ENCODE measurements around the gene GPRASP2.

The GPRASP2 gene

DNA sequence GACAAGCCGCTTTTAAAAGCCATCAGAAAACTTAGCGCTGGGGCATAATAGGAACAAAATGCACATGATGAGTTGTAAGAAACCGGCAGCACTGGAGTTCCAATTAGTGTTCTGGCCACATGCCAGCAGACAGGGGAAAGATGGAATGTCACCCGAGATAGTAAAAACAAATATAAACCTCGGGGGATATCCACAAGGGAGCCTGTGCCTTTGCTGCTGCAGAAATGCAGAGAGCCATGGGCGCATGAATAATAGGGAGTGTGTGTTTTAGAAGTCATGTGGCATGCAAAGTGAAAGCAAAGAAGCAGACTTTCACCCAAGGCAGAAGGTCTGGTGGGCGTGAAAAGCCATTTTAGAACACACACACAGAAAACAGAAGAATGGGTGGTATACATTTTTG lies 27.4 kb downstream of the GPRASP2 start:
- no peaks in the 10 kb centered on the region for H3K9me3 ChIP-seq (ENCODE audit: control insufficient read depth, low read length)
- no peak overlapping the region for H3K4me3 ChIP-seq (ENCODE audit: insufficient read depth, low read depth, low read length, poor library complexity, severe bottlenecking)
- DNase-seq: no peak
- H3K36me3 ChIP-seq (ENCODE audit: control insufficient read depth, insufficient read depth, low read length): no peaks in the 10 kb centered on the region
- no peak overlapping the region for H3K27ac ChIP-seq (ENCODE audit: insufficient read depth, low read length, poor library complexity, severe bottlenecking)
- H3K4me1 ChIP-seq (ENCODE audit: control insufficient read depth, insufficient read depth, low read length, poor library complexity, severe bottlenecking): no peaks in the 10 kb centered on the region
- H3K27me3 ChIP-seq (replicated peaks; ENCODE audit: control insufficient read depth, insufficient read depth, low read length, poor library complexity, severe bottlenecking): no peaks in the 10 kb centered on the region

DNA sequence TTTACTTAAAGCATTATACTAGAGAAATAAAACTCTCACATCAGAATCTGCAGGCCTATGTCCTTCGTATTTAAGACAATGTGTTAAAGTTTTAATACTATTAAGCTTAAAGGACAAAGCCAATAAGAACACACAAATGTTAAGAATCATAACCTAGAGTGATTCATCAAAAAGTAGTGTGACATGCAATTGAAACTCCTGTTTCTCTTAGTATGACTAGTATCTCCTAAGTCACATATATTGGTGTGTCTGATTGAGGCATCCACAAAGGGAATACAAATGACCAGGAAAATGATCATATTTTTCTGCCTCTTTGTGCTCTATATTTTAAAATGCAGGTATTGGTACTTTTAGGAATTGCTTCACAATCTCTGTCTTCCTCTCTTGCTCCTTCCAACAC lies 32.1 kb downstream of the GPRASP2 start:
- no peaks in the 10 kb centered on the region for H3K27me3 ChIP-seq (replicated peaks; ENCODE audit: control insufficient read depth, insufficient read depth, low read length, poor library complexity, severe bottlenecking)
- no peak overlapping the region for H3K27ac ChIP-seq (ENCODE audit: insufficient read depth, low read length, poor library complexity, severe bottlenecking)
- H3K4me1 ChIP-seq (ENCODE audit: control insufficient read depth, insufficient read depth, low read length, poor library complexity, severe bottlenecking): no peaks in the 10 kb centered on the region
- H3K36me3 ChIP-seq (ENCODE audit: control insufficient read depth, insufficient read depth, low read length): no peaks in the 10 kb centered on the region
- DNase-seq: no peak
- H3K9me3 ChIP-seq (ENCODE audit: control insufficient read depth, low read length): no peaks in the 10 kb centered on the region
- H3K4me3 ChIP-seq (ENCODE audit: insufficient read depth, low read depth, low read length, poor library complexity, severe bottlenecking): no peak overlapping the region

DNA sequence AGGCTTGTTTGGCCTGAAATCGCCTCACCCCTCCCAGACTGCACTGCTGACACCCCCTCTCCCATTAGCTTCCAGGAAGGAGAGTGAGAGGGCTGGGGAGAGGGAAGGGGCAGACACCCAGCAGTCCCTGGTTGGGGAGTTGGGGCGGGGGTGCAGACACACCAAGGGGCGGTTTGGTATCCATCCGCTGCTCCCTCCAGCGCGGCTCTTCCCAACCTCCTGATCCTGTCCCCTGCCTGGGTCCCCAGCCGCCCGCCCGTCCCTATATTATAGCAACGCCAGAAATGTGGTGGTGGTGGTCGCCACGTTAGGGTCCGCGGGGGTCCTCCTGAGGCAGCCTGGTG lies 33.2 kb downstream of the GPRASP2 start:
- peak overlapping the region; percentile 46 for H3K4me3 ChIP-seq (ENCODE audit: insufficient read depth, low read depth, low read length, poor library complexity, severe bottlenecking)
- H3K27ac ChIP-seq (ENCODE audit: insufficient read depth, low read length, poor library complexity, severe bottlenecking): no peak overlapping the region
- no peak for DNase-seq
- no peaks in the 10 kb centered on the region for H3K4me1 ChIP-seq (ENCODE audit: control insufficient read depth, insufficient read depth, low read length, poor library complexity, severe bottlenecking)
- H3K27me3 ChIP-seq (replicated peaks; ENCODE audit: control insufficient read depth, insufficient read depth, low read length, poor library complexity, severe bottlenecking): no peaks in the 10 kb centered on the region
- H3K36me3 ChIP-seq (ENCODE audit: control insufficient read depth, insufficient read depth, low read length): no peaks in the 10 kb centered on the region
- no peaks in the 10 kb centered on the region for H3K9me3 ChIP-seq (ENCODE audit: control insufficient read depth, low read length)

DNA sequence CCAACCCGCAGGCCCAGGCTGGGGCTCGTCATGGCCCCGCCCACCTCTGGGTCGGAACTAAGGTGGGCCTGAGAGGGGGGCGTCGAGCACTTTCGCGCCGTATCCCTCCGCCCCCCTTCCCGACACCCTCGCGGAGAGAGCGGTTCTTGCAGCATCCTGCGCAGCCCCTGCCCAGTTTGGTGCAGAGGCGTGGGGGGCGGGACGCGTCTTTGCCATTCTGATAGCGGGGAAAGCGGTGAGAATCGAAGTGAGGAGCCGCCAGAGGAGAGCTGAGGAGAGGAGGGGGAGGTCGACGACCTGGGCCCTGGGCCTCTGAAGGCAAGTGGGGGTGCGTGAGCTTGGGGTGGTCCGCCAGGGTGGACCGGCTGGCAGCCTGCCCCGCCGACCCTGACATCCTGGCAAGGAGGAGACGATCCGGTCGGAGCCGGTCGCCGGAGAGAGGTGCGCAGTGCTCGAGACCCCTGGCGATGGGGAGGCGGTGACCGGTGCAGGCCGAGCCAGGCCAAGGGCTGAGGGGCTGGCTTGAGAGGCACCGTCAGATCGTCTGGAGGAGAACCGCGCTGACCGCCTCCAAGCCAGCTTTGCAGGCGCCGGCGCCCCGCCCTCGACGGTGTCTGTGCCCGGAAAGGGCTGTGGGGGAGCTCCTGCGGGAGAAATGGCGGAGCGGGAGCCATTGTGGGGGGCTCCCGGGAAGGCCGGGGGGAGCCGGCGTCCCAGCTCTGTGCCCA lies 33.8 kb downstream of the GPRASP2 start:
- H3K36me3 ChIP-seq (ENCODE audit: control insufficient read depth, insufficient read depth, low read length): no peaks in the 10 kb centered on the region
- no peak for DNase-seq
- no peak overlapping the region for H3K27ac ChIP-seq (ENCODE audit: insufficient read depth, low read length, poor library complexity, severe bottlenecking)
- H3K27me3 ChIP-seq (replicated peaks; ENCODE audit: control insufficient read depth, insufficient read depth, low read length, poor library complexity, severe bottlenecking): no peaks in the 10 kb centered on the region
- peak overlapping the region; percentile 46 for H3K4me3 ChIP-seq (ENCODE audit: insufficient read depth, low read depth, low read length, poor library complexity, severe bottlenecking)
- H3K4me1 ChIP-seq (ENCODE audit: control insufficient read depth, insufficient read depth, low read length, poor library complexity, severe bottlenecking): no peaks in the 10 kb centered on the region
- no peaks in the 10 kb centered on the region for H3K9me3 ChIP-seq (ENCODE audit: control insufficient read depth, low read length)

DNA sequence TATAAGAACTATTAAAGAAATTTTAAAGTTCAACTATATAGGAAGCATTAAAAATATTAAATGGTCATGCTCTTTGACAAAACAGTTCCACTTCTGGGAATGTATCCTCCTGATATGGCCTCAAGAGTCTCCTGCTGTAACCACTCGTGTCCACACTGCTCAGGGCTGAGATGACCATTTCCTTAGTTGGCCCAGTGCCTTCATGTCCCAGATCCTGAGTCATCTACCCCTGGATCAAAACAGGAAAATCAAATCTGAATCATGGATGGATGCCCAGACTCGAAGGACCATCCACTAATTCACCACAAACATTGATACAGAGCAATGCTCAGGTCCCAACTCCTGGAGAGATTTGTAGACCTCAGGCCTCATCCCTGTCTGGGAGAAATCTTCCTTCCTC lies 53.0 kb downstream of the GPRASP2 start:
- no peaks in the 10 kb centered on the region for H3K9me3 ChIP-seq (ENCODE audit: control insufficient read depth, low read length)
- no peaks in the 10 kb centered on the region for H3K36me3 ChIP-seq (ENCODE audit: control insufficient read depth, insufficient read depth, low read length)

DNA sequence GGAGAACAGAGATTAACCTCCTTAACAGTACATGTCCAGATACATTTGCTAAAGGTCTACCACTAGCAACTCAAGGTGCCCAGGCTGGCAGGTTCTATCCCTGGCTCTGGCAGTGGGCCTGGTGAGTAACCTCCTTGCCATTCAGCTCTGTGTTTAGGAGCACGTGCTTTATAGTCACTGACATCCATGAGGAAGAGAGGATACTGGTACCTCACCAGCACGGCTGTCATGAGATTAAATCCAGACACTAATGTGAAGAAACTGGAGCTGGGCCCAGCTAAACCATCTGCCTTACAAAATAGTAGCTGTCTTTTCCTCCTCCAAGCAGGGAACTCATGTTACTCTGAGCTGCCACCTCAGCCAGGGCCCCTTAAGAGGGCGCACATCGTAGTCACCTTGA lies 53.6 kb downstream of the GPRASP2 start:
- no peaks in the 10 kb centered on the region for H3K27me3 ChIP-seq (replicated peaks; ENCODE audit: control insufficient read depth, insufficient read depth, low read length, poor library complexity, severe bottlenecking)
- no peak for DNase-seq
- H3K36me3 ChIP-seq (ENCODE audit: control insufficient read depth, insufficient read depth, low read length): no peaks in the 10 kb centered on the region
- no peak overlapping the region for H3K4me3 ChIP-seq (ENCODE audit: insufficient read depth, low read depth, low read length, poor library complexity, severe bottlenecking)
- no peak overlapping the region for H3K27ac ChIP-seq (ENCODE audit: insufficient read depth, low read length, poor library complexity, severe bottlenecking)
- no peaks in the 10 kb centered on the region for H3K9me3 ChIP-seq (ENCODE audit: control insufficient read depth, low read length)
- H3K4me1 ChIP-seq (ENCODE audit: control insufficient read depth, insufficient read depth, low read length, poor library complexity, severe bottlenecking): no peaks in the 10 kb centered on the region

More for the DNA sequence above, 53.0 kb downstream of the GPRASP2 start:
- no peak overlapping the region for H3K27ac ChIP-seq (ENCODE audit: insufficient read depth, low read length, poor library complexity, severe bottlenecking)
- H3K4me1 ChIP-seq (ENCODE audit: control insufficient read depth, insufficient read depth, low read length, poor library complexity, severe bottlenecking): no peaks in the 10 kb centered on the region
- H3K27me3 ChIP-seq (replicated peaks; ENCODE audit: control insufficient read depth, insufficient read depth, low read length, poor library complexity, severe bottlenecking): no peaks in the 10 kb centered on the region
- no peak overlapping the region for H3K4me3 ChIP-seq (ENCODE audit: insufficient read depth, low read depth, low read length, poor library complexity, severe bottlenecking)
- no peak for DNase-seq

DNA sequence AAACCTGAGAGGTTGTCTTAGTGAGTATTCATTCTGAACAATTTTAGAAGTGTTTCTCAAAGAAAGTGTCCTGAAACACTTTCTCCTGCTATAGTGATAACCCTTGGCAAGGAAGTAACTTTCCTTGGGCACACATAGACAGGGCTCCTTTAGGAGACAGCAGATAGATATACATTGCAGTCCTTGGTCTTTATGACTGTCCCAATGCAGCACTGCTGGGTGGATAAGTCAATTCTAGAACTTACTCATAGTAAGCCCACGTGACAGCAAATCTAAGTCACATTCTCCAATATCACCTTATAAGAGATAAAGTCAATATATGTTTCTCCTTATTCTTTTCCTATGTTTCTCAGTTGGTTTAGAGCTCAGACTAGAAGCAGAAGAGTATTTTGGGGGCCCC lies 55.0 kb downstream of the GPRASP2 start:
- H3K9me3 ChIP-seq (ENCODE audit: control insufficient read depth, low read length): no peaks in the 10 kb centered on the region
- H3K4me1 ChIP-seq (ENCODE audit: control insufficient read depth, insufficient read depth, low read length, poor library complexity, severe bottlenecking): no peaks in the 10 kb centered on the region
- no peak for DNase-seq
- no peak overlapping the region for H3K27ac ChIP-seq (ENCODE audit: insufficient read depth, low read length, poor library complexity, severe bottlenecking)
- no peak overlapping the region for H3K4me3 ChIP-seq (ENCODE audit: insufficient read depth, low read depth, low read length, poor library complexity, severe bottlenecking)
- H3K27me3 ChIP-seq (replicated peaks; ENCODE audit: control insufficient read depth, insufficient read depth, low read length, poor library complexity, severe bottlenecking): no peaks in the 10 kb centered on the region
- no peaks in the 10 kb centered on the region for H3K36me3 ChIP-seq (ENCODE audit: control insufficient read depth, insufficient read depth, low read length)
